HCT116 (cell line): Measurements from ENCODE around the gene LCN6. TPM values are rescaled to one million over a fixed set of nuclear protein-coding genes. Genes with fewer than 3 reads are reported as not detected.

ENCODE experiments used
- ATAC-seq: fragments of 200-7000 bp; cut with Tn5 transposase; 2 replicates; pipeline ENCODE4 v1.9.1; 2020; ENCODE audit warnings: mild to moderate bottlenecking, moderate library complexity
- BruUV-seq: library from RNA; stranded (reverse); fragments of 400-500 nt; replicated peaks from 2 replicates; lab custom pipeline; 2021; lab: Mats Ljungman, UMichigan
- CTCF ChIA-PET: fragments of 300-600 bp; sonication (Branson Sonifier 250); formaldehyde crosslinking; loops from one replicate; lab custom pipeline; 2021; ENCODE audit warnings: antibody characterized with exemption; lab: Charles Lee
- POLR2A ChIA-PET: fragments of 300-600, 350-600 bp; sonication (Branson Sonifier 250); formaldehyde crosslinking; loops from one replicate; lab custom pipeline; 2021; ENCODE audit warnings: antibody characterized with exemption; lab: Charles Lee
- RAD21 ChIA-PET, 2 experiments: fragments of 300-600 bp; sonication (Branson Sonifier 250); formaldehyde crosslinking; loops; one replicate each; lab custom pipeline; 2023; ENCODE audit warnings: low total read pairs in 2 of 2; ENCODE audit not compliant: uncharacterized antibody in 2 of 2, unreplicated experiment in 2 of 2, low non-redundant PET in 1 of 2; lab: Charles Lee
- DNase-seq: peaks from one replicate; pipeline ENCODE4 v3.0.0-alpha.2; 2010; ENCODE audit warnings: low read depth, low spot score
- H2AFZ ChIP-seq: fragments of 200-600 bp; shearing (Covaris generic), sonication (generic); 2 replicates; pipeline ENCODE4 v1.6.1; 2017; ENCODE audit warnings: low read depth, mixed run types, mixed read lengths, antibody characterized with exemption, low read length; ENCODE audit not compliant: poor library complexity, severe bottlenecking
- H3K27ac ChIP-seq: 2 replicates; pipeline ENCODE4 v1.5.1; 2012; ENCODE audit warnings: low read depth, low read length
- H3K27me3 ChIP-seq: fragments of 200-600 bp; sonication (generic); 2 replicates; pipeline ENCODE4 v1.6.1; 2016; ENCODE audit warnings: mixed run types, low read length, mixed read lengths; ENCODE audit not compliant: insufficient read depth
- H3K36me3 ChIP-seq, 2 experiments: fragments of 200-500 bp in 1 of 2; fragments of 200-600 bp in 1 of 2; sonication (Bioruptor generic) in 1 of 2; sonication (generic) in 1 of 2; 2 replicates each; pipeline versions ENCODE4 v1.5.1 to v1.6.1; 2014 to 2016; ENCODE audit warnings: low read length in 2 of 2, inconsistent platforms in 1 of 2, mixed read lengths in 1 of 2, mixed run types in 1 of 2; ENCODE audit not compliant: insufficient read depth in 2 of 2, control insufficient read depth in 1 of 2
- H3K4me1 ChIP-seq, 2 experiments: fragments of 200-600 bp in 1 of 2; sonication (generic) in 1 of 2; 2 replicates each; pipeline versions ENCODE4 v1.5.1 to v1.6.1; 2012 to 2017; ENCODE audit warnings: low read length in 2 of 2, inconsistent platforms in 1 of 2, mild to moderate bottlenecking in 1 of 2, mixed read lengths in 1 of 2, mixed run types in 1 of 2, moderate library complexity in 1 of 2; ENCODE audit not compliant: insufficient read depth in 2 of 2, control insufficient read depth in 1 of 2
- H3K4me2 ChIP-seq: fragments of 200-600 bp; sonication (generic); 2 replicates; pipeline ENCODE4 v1.6.1; 2017; ENCODE audit warnings: mixed run types, low read length, mixed read lengths
- H3K4me3 ChIP-seq, 2 experiments: fragments of 200-600 bp in 1 of 2; sonication (generic) in 1 of 2; replicated peaks in 1 of 2; 2 replicates each; pipeline ENCODE4 v1.5.1; 2011 to 2016; ENCODE audit warnings: low read length in 2 of 2, control low read depth in 1 of 2, low read depth in 1 of 2, mild to moderate bottlenecking in 1 of 2, mixed read lengths in 1 of 2, mixed run types in 1 of 2
- H3K79me2 ChIP-seq: fragments of 200-600 bp; sonication (generic); 2 replicates; pipeline ENCODE4 v1.6.1; 2017; ENCODE audit warnings: mild to moderate bottlenecking, mixed run types, low read length, moderate library complexity, mixed read lengths; ENCODE audit not compliant: insufficient read depth
- H3K9ac ChIP-seq: fragments of 200-600 bp; sonication (generic); 2 replicates; pipeline ENCODE4 v1.6.1; 2016; ENCODE audit warnings: low read length, mixed read lengths
- H3K9me2 ChIP-seq: fragments of 200-600 bp; sonication (generic), shearing (Covaris generic); 2 replicates; pipeline ENCODE4 v1.6.1; 2017; ENCODE audit warnings: mixed run types, mild to moderate bottlenecking, moderate library complexity; ENCODE audit not compliant: insufficient read depth
- H3K9me3 ChIP-seq, 2 experiments: fragments of 200-500 bp in 1 of 2; fragments of 200-600 bp in 1 of 2; sonication (Bioruptor generic) in 1 of 2; sonication (generic) in 1 of 2; 2 replicates each; pipeline ENCODE4 v1.6.1; 2014 to 2017; ENCODE audit warnings: low read length in 2 of 2, mixed read lengths in 2 of 2, inconsistent platforms in 1 of 2, low read depth in 1 of 2, mild to moderate bottlenecking in 1 of 2, mixed run types in 1 of 2, moderate library complexity in 1 of 2; ENCODE audit not compliant: control insufficient read depth in 1 of 2, insufficient read depth in 1 of 2
- H4K20me1 ChIP-seq: fragments of 200-600 bp; sonication (generic), shearing (Covaris generic); 2 replicates; pipeline ENCODE4 v1.6.1; 2017; ENCODE audit warnings: mixed run types, mild to moderate bottlenecking, moderate library complexity; ENCODE audit not compliant: insufficient read depth
- CBX3 ChIP-seq: IDR thresholded peaks from 2 replicates; pipeline ENCODE4 v1.6.1; 2012; ENCODE audit warnings: low read depth
- CEBPB ChIP-seq: IDR thresholded peaks from 2 replicates; pipeline ENCODE4 v1.6.1; 2012; ENCODE audit warnings: low read depth
- CTCF ChIP-seq, 3 experiments: fragments of 200-600 bp in 1 of 3; sonication (generic) in 1 of 3; IDR thresholded peaks in 2 of 3; conservative IDR thresholded peaks in 1 of 3; 2 replicates each; pipeline ENCODE4 v1.5.1; 2012 to 2017; ENCODE audit warnings: low read depth in 2 of 3, low read length in 2 of 3, antibody characterized with exemption in 1 of 3, borderline replicate concordance in 1 of 3, control low read depth in 1 of 3, mild to moderate bottlenecking in 1 of 3, mixed read lengths in 1 of 3, mixed run types in 1 of 3, moderate library complexity in 1 of 3; ENCODE audit not compliant: insufficient read depth in 1 of 3
- EGR1 ChIP-seq: IDR thresholded peaks from 2 replicates; pipeline ENCODE4 v1.6.1; 2012; ENCODE audit warnings: low read depth
- EZH2 ChIP-seq: fragments of 200-600 bp; sonication (generic); IDR thresholded peaks from 2 replicates; pipeline ENCODE4 v1.6.1; 2017; ENCODE audit warnings: antibody characterized with exemption, mixed run types
- EZH2phosphoT487 ChIP-seq: fragments of 200-600 bp; IDR thresholded peaks from 2 replicates; pipeline ENCODE4 v1.6.1; 2018; ENCODE audit warnings: antibody characterized with exemption, borderline replicate concordance
- MAX ChIP-seq: IDR thresholded peaks from 2 replicates; pipeline ENCODE4 v1.6.1; 2012
- POLR2A ChIP-seq: IDR thresholded peaks from 2 replicates; pipeline ENCODE4 v1.7.0; 2011; ENCODE audit warnings: borderline replicate concordance; ENCODE audit not compliant: insufficient read depth, insufficient read length; ENCODE audit errors: extremely low read depth
- POLR2AphosphoS5 ChIP-seq: IDR thresholded peaks from 2 replicates; pipeline ENCODE4 v1.6.1; 2011; ENCODE audit warnings: mild to moderate bottlenecking, low read depth, low read length, moderate library complexity
- RAD21 ChIP-seq: IDR thresholded peaks from 2 replicates; pipeline ENCODE4 v1.6.1; 2012; ENCODE audit warnings: low read depth, mild to moderate bottlenecking
- REST ChIP-seq: IDR thresholded peaks from 2 replicates; pipeline ENCODE4 v1.6.1; 2012; ENCODE audit warnings: low read depth
- SP1 ChIP-seq: IDR thresholded peaks from 2 replicates; pipeline ENCODE4 v1.6.1; 2012; ENCODE audit warnings: low read depth
- TCF7L2 ChIP-seq: IDR thresholded peaks from 2 replicates; pipeline ENCODE4 v1.7.0; 2011; ENCODE audit warnings: borderline replicate concordance, inconsistent platforms; ENCODE audit not compliant: insufficient read depth, insufficient read length; ENCODE audit errors: extremely low read depth
- intact Hi-C: fragments of 100-400 bp; cut with micrococcal nuclease; formaldehyde crosslinking; loops from 2 replicates; pipeline ENCODE4 v1.10.0; 2022
- total RNA-seq: library from RNA; stranded (reverse); gene quantifications from one replicate; pipeline ENCODE4 v1.2.1, GENCODE V29; 2021; ENCODE audit not compliant: unreplicated experiment

Gene LCN6
- total RNA-seq, 1 experiment from 2014 or later = not detected

- no peaks in the 10 kb centered on the region for H3K4me1 ChIP-seq
- no peaks in the 10 kb centered on the region for H3K9me2 ChIP-seq
- ChIA-PET POLR2A (interaction anchor here (1.0 kb wide), 1 partner anchor 17 kb away, joined by 3 read pairs; no protein-coding TSS in a partner anchor), CTCF (interaction anchor here (0.7 kb wide), 1 partner anchor 43 kb away, joined by 3 read pairs; no protein-coding TSS in a partner anchor), RAD21 (no interaction called here)
- no TSS peak for BruUV-seq
- H3K36me3 ChIP-seq = no peaks in the 10 kb centered on the region
- H3K9me3 ChIP-seq = no peaks in the 10 kb centered on the region
- H3K79me2 ChIP-seq = no peaks in the 10 kb centered on the region
- no peaks in the 10 kb centered on the region for H3K27me3 ChIP-seq
- no peak overlapping the region for H3K9ac ChIP-seq
- H3K27ac ChIP-seq = no peak overlapping the region
- H3K4me3 ChIP-seq = no peak overlapping the region
- intact Hi-C loops = no loop called here
- TF ChIP-seq SP1 (no peak), MAX (no peak), EZH2phosphoT487 (no peak)
- ATAC-seq = no peak
- no peak for DNase-seq
- no peaks in the 10 kb centered on the region for H4K20me1 ChIP-seq
- no peak overlapping the region for H2AFZ ChIP-seq
- H3K4me2 ChIP-seq = no peak overlapping the region
Measured at GRCh38 chr9:136745389-136746154, 2.8 kb downstream of the LCN6 start.

GRCh38 chr9:136744773-136745172, 3.6 kb downstream of the LCN6 start:
- intact Hi-C loops = no loop called here
- Histone ChIP-seq H3K9me3 (no peaks in the 10 kb centered on the region), H2AFZ (no peak overlapping the region), H3K4me3 (no peak overlapping the region), H3K79me2 (no peaks in the 10 kb centered on the region), H3K4me1 (no peaks in the 10 kb centered on the region), H3K9ac (no peak overlapping the region), H3K4me2 (no peak overlapping the region), H3K27me3 (no peaks in the 10 kb centered on the region), H4K20me1 (no peaks in the 10 kb centered on the region), H3K27ac (no peak overlapping the region), H3K36me3 (no peaks in the 10 kb centered on the region), H3K9me2 (no peaks in the 10 kb centered on the region)
- no TSS peak for BruUV-seq
- CTCF ChIA-PET = interaction anchor here (0.7 kb wide), 1 partner anchor 43 kb away, joined by 3 read pairs; no protein-coding TSS in a partner anchor
- ATAC-seq (no peak), DNase-seq (no peak)
- POLR2A ChIA-PET = interaction anchor here (1.0 kb wide), 1 partner anchor 16 kb away, joined by 3 read pairs; no protein-coding TSS in a partner anchor
- RAD21 ChIA-PET = no interaction called here
- TF ChIP-seq CBX3 (no peak), RAD21 (no peak), CTCF (IDR thresholded peaks at IDR 0.05 in 2 of 3, conservative IDR thresholded peaks at IDR 0.05 in 1 of 3; ENCODE audit: borderline replicate concordance in 1 of 3, insufficient read depth in 1 of 3, low read depth in 2 of 3, low read length in 2 of 3) (no peak), SP1 (no peak), EZH2phosphoT487 (no peak), TCF7L2 (no peak), POLR2A (no peak), POLR2AphosphoS5 (no peak), REST (no peak), EGR1 (no peak), EZH2 (no peak), CEBPB (no peak)
